ENCODE measurements around the gene BARX2. TPM values are rescaled to one million over a fixed set of nuclear protein-coding genes. Genes with fewer than 3 reads are reported as not detected.

Gene BARX2
- polyA plus RNA-seq, 12 donors = 0.48 to 7.9 (median 1.3) TPM; not detected in 2

DNA sequence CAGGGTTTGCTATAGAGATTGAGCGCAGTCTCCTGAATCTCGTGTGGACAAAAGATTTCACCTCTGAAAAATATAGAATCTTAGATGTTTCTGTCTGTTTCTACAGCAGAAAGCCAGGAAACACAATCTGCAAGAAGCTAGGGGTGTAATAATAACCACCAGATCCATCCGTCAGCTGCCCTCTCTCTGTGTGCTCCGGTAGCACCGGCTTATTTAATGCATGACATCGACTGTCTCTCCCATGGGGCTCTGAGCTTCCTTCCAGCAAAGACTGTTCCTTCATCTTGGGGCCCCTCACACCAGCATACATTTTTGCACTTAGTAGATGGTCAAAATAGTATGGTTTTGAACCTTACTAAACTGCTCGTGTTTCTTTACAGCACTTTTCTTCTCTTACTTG is 20.2 kb downstream of the BARX2 start:
- no peak for DNase-seq

DNA sequence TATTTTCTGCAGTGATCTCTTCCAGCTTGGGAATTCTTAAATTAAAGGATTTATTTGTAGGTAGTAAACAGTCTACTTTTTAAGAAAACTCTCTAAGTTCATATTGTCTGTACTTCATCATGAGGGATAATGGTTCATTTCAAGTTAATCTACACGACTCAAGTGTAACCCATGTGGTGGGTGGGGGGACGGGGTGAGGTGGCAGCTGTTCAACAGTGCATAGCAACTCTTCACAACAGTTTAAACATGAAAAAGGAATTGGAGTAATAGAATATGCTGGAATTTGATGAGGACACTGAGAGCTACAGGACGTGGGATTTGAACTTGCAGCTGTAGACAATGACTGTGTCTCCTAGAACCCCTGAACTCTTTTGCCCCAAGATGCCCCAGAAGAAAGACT is 20.8 kb downstream of the BARX2 start:
- DNase-seq = no peak

DNA sequence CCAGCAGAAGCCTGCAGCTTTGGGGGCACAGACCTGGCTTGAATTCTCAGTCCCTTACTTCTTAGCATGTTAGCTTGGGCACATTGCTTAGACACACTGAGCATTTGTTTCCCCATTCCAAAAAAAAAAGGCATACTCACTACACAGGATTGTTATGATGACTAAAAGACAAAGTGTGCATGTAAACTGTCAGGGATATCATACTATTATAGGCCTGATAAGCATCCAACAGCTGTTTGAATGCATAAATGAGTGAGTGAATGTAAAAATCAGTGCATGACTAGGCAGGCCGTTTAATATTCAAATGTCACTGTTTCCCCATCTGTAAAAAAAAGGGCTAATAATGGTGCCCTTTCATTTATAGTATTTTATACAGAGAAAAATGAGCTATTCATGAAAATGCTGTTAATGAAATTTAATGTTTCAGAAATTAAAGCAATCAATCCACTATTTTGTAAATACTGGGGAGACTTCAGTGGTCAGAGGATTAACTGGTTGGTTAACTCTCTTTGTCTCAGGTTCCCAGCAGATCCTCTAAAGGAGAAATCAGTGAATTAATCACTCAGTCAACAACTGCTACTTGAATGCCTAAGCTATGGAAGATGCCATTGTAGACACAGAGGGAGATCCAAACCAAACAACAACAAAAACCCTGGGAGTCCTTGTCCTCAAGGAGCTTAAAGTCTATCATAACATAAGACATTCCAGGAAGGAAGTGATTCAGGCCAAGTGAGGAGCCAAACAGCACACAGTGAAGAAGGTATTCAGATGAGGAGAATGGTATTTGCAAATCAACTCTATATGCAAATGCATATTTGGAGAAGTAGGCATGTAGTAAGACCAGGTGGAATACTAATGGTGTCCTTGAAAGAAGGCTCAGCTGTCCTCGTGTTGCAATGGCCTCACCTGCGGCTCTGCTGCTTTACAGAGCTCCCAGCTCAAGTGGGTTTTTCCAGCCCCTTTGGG is 26.8 kb downstream of the BARX2 start:
- no peak for DNase-seq

DNA sequence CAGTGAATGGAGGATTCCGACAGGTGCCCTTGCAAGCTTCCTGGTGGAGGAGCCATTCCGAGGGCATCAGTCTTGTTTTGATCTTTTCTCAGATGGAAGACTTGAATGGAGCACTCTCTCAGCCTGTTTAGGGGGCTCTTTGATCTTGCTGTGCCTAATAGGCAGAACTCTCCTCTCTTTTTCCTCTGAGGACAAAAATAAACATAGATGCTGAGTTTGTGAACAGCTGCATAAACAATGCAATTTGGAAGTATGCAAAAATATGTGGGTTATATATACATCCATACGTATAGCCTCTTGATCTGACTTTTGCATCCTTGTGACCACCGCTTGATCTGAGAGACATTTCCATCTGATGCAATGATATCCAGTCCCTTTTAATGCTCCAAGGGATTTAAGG is 29.1 kb downstream of the BARX2 start:
- DNase-seq = no peak

DNA sequence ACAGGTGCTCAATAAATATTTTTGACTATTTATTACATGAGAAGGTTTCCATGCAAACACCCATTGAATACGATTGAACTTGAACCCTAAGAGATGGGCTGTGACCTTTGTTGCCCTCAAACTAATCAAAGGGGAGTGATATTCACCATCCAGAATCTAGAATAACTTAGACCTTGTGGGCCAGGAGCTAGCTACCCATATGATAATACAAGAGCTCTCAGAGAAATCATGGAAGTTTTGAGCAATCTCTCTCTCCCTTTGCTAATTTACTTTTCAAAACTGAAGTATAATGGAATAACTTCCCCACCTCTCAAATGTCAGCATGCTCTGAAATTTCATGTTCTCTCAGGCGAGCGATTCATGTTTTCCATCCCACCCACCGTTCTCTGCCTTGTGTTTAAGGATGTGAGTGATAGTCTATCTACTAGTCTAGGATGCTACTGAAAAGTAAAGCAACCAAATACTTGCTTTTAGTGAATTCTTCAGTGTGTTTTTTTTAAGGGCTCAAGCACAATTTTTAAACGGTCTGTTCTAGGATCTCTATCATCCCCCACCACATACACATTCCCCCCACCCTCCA is 33.3 kb downstream of the BARX2 start:
- DNase-seq = no peak

DNA sequence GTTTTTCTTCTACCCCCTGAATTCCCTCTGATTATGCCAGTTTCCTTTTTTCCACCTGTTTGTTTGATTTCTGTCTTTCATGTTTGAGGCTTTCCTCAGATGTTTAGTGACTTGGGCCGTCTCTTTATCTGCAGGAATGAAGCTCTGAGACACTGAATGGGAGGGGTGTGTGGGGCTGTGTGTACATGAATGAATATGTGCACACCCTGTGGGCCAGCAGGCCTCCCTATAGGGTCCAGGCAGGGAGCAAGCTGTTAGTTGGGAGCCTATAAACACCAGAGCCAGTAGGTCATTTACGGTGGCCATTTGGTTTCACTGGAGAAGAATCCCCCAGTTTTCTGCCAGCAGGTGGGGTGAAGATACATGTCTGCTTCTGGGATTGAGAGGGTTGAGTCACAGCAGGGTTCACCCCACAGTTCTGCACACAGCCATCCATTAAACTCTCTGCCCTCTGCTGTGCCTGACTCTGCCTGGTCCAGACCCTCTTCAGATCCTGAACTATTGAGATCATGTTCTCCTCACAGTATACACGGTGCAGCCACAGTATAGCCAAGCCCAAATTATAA is 34.8 kb downstream of the BARX2 start:
- DNase-seq = no peak

DNA sequence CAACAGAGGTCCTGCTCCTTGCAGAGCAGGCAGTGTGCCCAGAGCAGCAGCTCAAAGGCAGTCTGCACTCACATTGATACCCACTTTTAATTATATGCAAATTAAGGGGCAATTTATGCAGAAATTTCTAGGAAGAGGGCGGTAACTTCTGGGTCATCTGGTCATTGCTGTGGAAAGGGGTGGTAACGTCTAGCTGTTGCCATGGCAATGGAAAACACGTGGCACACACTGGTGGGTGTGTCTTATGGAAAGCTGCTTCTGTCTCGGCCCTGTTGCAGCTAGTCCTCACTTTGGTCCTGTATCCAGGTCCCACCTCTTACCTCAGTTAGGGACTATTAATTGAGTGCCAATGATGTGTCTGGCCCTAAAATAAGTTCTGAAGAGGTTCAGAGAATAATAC is 36.8 kb downstream of the BARX2 start:
- DNase-seq = no peak

DNA sequence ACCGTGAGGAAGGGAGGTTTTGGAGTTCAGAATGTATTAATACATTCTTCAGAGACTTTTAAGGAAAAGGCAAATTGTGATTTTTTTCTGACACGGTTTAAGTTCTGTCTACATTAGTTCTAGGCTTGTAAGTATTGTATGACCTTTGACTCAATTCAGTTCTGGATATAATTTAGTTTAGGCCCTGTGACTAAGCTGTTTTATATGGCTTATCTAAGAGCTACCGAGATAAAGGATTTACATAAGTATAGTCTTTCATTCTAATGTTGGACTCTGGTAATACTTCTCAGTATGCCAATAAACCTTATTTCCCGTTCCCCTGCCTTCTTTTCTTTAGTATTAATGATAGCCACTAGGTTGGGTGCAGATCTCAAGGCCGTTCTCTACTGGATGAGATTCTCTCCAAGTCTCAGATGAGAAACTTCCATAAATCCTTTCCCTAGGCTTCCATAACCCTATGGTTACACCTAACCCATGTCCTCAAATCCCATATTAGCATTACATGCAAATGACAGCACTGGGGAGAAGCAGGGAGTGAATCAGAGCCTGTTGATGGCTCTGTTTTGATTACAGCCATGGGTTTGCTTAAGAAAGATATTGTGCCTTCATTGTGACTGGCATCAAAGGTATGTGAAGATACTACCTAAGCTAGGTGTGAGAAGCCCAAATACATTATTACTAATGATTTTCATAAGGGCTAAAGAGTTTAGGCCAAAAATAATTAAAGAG is 38.7 kb downstream of the BARX2 start:
- DNase-seq = no peak

DNA sequence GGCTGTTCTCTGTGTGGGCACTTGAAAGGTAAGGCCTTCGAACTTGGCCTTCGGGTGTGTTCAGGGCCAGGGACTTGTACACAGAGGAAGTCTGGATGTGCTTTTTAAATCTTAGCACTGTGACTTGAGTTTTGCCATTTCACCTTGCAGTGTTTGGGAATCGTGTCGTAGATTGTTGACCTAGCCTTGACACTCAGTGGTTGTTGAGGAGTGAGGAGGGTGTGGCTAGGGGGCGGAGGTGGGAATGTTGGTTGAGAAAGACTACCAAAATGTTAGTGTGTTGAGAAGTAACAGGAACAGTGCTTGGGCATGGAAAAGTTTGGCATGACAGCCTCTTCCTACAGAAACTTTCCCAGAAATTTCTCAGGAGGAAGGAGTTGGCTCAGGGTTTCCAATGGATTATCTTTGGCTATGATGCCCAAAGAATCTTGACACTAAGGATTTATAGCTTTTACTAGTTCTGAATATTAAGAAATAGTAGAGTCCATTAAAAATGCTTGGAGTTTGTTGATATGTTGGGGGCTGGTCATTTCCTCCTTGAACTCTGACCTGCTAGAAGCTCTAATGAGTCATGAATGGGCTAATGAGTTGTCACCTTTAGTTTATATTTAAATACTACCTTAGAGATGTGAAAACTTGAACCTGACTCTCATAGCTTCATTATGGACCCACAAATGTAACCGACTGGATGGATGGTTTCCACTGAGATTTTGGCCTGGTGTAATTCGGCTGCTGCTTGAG is 40.6 kb downstream of the BARX2 start:
- no peak for DNase-seq

DNA sequence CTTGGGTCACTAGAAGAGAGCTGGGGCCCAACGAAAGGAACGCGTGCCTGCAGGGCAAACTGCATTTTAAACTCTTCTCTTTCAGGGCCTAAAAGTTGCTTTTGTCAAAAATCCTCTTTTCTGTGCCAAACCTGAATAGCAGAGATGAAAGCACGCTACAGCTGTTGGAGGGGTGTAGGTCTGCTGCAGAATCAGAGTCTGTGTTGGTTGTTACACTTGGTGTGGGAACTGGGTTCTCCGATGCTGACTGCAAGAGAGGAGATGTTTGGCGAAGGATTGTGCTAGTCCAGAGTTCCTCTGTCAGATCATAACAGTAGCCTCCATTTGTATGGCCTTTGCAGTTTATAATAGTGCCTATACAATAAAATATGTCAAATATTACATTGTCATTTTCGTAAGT is 41.8 kb downstream of the BARX2 start:
- no peak for DNase-seq

DNA sequence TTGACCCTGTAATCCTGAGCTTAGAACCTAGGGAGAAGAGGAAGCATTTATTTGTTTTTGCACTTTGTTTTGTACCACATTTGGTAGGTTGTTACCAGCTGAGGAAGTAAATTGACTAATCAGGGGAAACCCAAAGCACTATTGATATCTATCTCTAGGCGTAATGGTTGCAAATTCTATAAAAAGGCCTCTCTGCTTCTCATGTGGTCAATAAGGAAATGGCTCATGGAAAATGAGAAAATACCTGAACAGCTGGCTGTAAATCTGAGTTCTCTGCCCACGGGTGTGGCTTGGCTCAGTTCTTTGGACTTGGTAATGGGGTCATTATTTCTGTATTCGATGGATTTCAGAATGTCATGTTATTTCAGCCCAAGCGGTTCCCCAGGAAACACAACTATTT is 42.4 kb downstream of the BARX2 start:
- DNase-seq = no peak

DNA sequence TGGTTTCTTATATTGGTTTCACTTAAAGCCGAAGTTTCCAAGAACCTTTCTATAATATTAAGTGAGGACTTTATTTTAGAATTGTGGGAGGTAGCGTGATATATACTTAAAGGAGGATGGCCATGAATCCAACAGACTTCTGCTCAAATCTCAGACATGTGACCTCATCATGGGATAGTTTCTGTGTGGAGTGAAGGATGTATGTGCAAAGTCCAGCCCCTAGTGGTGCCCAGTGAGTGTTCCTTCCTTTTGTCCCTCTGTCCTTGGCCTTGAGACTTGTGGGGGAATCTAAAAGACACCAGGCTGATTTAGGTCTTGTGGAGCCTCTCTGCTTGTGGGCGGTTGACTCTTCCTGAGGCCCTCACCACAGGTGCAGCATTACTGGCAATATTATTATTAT is 43.7 kb downstream of the BARX2 start:
- no peak for DNase-seq

DNA sequence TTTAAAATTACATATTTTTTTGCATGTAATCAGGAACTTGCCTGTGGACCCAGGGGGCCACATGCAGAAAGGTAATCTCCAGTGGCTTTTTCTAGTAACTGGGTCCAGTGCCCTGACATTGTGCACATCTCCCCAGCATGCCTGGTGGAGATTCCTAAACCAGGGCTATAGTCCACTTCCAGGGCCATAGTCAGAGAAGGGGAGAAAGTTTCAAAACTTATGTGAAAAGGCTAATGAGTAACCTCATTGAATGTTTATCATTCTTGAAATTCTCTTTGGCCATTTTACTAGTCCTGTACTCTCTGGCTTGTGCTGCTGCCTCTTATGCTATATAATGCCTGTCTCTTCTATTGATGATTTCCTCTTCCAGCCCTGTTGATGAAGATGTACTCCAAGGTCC is 47.8 kb downstream of the BARX2 start:
- no peak for DNase-seq

DNA sequence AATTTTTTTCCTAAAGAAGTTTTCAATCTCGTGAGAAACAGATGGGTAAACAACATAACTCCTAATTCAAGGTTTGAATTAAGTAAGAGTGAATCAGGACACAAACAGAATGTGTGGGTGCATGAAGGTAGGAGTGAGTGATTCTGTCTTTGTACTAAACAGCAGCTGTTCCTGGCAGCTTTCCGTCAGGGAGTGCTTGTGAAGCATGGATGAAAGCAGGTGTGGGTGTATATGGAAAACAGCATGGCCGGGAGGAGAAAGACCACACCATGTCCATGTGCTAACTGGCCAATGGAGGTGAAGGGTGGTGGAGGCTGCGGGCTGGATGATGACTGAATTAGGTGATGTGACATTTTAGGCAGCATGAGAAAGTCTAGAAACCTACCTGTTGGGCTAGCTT is 49.6 kb downstream of the BARX2 start:
- no peak for DNase-seq

DNA sequence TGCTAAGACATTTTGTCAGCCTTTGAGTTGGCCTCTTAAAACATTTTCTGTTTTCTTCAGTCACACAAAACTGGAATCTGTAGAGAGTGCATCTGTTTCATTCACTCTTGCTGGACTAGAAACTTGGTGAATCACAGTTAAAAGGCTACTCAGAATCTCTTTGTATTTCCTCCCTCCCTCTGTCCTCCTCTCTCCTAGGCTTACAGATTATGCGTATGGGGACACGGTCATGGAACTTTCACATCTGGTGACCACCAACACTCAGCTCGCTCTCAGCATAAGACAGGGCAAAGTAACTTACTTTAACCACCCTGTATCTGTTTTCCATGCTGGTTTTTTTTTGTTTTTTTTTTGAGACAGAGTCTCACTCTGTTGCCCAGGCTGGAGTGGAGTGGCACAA is 50.4 kb downstream of the BARX2 start:
- DNase-seq = no peak

DNA sequence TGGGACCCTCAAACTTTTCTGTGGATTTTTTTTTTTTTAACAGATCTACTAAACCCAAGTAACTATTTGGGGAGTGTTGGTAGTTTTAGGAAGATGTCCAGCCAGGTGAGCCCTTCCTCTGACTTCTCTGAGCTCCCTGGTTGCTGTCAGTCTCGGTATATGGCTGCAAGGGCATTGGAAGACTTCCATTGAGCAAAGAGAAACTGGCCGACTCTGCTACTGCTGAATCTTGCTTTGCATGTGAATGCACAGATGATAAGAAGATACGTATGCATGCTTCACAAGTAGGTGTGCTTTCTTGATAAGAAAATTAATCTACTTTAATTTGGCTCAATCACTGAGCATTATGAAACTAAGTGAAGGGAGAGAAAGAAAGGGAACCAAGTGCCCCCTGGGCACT is 51.1 kb downstream of the BARX2 start:
- DNase-seq = no peak

DNA sequence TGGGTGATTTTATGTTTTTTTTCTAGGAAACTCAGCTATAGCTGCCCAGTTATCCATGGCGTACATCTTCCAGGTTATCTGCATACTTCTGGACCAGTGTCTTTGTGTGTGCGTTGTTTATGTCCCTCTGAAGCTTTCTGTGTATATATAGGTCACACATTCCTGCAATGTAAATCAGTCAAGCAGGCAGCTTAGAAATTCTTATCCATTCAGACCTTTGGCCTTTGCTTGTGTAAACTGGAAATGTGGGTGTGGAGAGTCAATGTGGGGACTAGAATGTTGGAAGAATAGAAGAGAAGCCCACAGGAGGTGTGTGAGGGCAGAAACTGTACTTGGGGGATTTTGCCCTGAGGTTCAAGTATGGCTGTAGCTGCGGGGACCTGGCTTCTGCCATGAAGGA is 51.7 kb downstream of the BARX2 start:
- DNase-seq = no peak

DNA sequence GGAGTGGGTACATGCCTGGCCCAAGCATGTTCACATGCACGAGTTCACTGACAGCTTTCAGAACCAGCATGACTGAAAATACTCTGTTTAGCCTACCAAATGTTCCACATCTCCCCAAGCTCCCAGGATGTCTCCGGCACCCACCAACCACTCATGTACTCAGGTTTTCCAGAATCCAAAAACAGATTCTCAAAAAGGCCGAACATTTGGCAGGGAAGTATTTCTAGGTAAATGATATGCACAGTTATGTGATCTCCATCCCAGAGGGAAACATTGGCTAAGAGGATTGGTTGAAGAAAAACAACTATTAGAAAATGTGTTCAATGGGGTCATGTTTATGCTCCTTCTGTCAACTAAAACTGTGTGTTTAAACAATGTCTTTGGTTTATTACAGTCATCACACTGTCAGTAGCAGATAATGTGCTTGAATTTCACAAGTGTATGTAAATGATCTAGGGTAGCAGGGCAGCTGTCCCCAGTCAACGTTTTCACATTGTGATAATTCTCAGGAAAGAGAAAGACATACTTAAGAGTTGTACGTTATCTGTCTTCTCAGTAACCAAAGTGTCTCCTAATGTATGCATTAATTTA is 52.3 kb downstream of the BARX2 start:
- no peak for DNase-seq

DNA sequence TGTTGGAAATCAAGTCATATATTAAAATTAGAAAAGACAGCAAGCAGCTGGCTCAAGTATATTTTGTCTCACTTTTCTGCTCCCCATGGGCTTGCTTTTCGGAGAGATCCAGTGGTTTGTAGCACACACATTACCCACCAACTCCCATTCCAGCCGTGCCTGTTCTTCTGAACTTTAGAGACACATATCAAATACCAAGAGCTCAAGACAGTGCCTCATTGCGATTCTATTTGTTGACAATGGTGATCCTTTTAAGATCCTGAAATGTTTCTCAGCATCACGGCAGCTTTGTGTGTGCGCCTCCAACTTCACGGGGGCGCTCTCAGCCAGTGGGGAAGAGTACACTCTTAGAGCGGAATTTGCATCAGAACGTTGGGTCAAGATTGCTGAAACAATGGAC is 52.9 kb downstream of the BARX2 start:
- no peak for DNase-seq

DNA sequence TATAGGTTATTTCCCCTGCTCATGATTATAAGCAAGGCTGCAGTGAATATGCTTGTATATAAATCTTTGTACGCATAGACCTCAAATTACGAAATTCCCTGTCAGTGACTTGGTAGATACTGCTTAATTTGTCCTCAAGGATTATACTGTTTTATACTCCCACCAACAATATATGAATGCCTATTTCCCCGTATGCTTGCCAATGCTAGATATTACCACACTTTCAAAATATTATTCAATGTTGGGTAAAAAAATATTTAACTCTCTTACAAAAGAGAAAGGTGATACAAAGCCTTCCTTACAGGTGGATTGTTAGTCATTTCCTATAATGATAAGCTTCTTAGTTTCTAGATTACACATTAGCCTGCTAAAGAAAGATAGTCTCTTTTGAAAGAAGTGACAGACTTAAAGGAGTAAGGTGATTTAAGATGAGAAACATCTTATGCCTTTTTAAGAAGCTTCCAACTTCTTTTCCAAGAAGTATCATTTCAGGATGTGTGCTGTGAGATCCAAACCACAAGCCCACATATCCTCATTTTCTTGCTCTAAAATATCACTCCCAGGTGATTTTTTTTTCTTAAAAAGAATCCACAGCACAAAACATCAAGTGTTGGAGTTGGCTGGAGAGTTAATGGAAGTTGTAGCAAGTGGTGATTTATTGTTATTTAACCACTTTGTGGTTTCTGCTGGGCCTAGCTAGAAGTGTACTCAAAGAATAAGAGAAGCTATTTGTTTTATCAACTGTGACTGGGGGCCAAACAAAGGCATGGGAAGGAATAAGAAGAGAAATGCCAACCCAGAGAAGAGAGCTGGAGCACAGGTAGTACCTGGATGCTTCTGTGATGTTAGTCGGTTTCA is 59.2 kb downstream of the BARX2 start:
- DNase-seq = no peak

All from muscle of arm (tissue), 12 donors.